Measurements from ENCODE around the gene CERS6. TPM values are rescaled to one million over a fixed set of nuclear protein-coding genes. Genes with fewer than 3 reads are reported as not detected.

CERS6 gene
- total and polyA plus RNA-seq, 11 donors: 22.1 to 78.0 (median 62.2) TPM

DNA sequence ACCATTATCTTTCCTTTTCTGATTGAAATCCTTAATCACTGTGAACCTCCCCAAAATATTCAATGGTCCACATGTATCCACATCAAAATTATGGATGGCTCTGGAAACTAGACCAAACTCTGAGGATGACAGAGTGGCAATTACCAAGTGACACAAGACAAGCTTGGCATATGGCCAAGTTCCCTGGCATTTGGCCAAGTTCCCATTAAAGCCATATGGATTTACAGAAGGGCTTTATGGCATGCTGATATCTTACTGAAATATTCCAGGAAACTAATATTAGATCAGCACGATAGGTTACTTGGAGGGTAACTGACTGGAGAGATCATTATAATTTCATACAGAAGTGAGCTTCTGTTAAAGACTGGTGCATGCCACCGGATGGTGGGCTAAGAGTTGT lies 21.9 kb upstream of the CERS6 start:
- no peaks in the 10 kb centered on the region for H3K9me3 ChIP-seq
- peaks cover 0 to 16% (median 0%) of the 10 kb centered on the region in 12 donors for H3K4me1 ChIP-seq
- intact Hi-C loops (cut with DNase I): loop anchor here in 1 of 10 donors (5.0 kb wide), 1 partner anchor 52 kb away; no protein-coding TSS in a partner anchor
- ATAC-seq (no peak), DNase-seq (peak in 2 of 5 donors; percentile 17 to 23)
- no peak overlapping the region for H3K27ac ChIP-seq
- H3K36me3 ChIP-seq: no peaks in the 10 kb centered on the region
- no peak overlapping the region for H3K4me3 ChIP-seq
- TF ChIP-seq, protein P1, sequence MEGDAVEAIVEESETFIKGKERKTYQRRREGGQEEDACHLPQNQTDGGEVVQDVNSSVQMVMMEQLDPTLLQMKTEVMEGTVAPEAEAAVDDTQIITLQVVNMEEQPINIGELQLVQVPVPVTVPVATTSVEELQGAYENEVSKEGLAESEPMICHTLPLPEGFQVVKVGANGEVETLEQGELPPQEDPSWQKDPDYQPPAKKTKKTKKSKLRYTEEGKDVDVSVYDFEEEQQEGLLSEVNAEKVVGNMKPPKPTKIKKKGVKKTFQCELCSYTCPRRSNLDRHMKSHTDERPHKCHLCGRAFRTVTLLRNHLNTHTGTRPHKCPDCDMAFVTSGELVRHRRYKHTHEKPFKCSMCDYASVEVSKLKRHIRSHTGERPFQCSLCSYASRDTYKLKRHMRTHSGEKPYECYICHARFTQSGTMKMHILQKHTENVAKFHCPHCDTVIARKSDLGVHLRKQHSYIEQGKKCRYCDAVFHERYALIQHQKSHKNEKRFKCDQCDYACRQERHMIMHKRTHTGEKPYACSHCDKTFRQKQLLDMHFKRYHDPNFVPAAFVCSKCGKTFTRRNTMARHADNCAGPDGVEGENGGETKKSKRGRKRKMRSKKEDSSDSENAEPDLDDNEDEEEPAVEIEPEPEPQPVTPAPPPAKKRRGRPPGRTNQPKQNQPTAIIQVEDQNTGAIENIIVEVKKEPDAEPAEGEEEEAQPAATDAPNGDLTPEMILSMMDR (IDR thresholded peaks at IDR 0.05): no peak
- no peak for TF ChIP-seq POLR2A (IDR thresholded peaks at IDR 0.05)
- WGBS, 4 donors: 38 to 51% (median 46%) methylated on average over 2 of the region's 2 CpGs
- H3K27me3 ChIP-seq: no peaks in the 10 kb centered on the region

DNA sequence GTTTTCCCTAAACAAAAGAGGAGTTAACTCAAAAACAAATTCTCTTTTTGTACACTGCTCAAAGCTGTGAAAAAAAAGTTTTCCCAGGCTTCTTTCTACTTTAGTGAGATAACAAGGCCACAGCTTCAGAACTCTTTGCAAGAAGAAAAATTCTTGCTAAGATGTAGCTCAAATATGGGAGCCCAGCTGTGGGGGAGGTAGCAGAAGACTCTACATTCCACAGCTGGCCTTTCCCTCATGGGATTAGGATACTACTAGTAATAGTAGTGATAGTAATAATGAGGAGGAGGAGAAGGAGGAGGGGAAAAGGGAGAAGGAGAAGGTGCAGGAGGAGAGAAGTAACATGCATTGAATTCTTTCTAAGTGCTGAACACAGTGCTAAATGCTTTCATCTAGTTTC lies 19.2 kb upstream of the CERS6 start:
- intact Hi-C loops (cut with DNase I): no loop called here
- no peak overlapping the region for H3K27ac ChIP-seq
- TF ChIP-seq, protein P1 (IDR thresholded peaks at IDR 0.05): no peak
- TF ChIP-seq POLR2A (IDR thresholded peaks at IDR 0.05): no peak
- ATAC-seq: peak in 1 of 4 donors; percentile 33
- peaks cover 0 to 22% (median 0%) of the 10 kb centered on the region in 12 donors for H3K4me1 ChIP-seq
- DNase-seq: peak in 1 of 5 donors; percentile 18
- no peak overlapping the region for H3K4me3 ChIP-seq
- no peaks in the 10 kb centered on the region for H3K9me3 ChIP-seq
- no peaks in the 10 kb centered on the region for H3K27me3 ChIP-seq
- H3K36me3 ChIP-seq: no peaks in the 10 kb centered on the region

DNA sequence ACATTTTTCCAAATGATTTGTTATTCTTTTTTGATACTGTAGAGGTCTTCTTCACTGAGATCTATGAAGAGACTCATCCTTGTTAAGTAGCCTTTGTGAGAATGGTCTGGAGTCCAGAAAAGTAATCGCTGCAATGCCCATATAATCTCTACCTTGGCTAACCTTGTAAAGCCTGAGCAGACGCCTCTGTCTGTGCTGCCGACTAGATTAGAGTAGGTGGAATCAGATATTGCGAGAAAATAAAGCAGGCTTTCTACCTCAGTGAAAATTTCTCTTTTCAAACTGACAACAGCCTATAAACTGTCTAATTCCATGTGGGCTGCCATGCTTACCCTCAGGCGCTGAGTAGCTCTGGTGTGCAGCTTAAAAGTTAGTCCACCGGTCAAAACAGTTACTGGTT lies 17.5 kb upstream of the CERS6 start:
- no peak for ATAC-seq
- Histone ChIP-seq H3K27ac (no peak overlapping the region), H3K36me3 (no peaks in the 10 kb centered on the region), H3K4me1 (peaks cover 0 to 22% (median 0%) of the 10 kb centered on the region in 12 donors), H3K9me3 (no peaks in the 10 kb centered on the region), H3K27me3 (no peaks in the 10 kb centered on the region), H3K4me3 (no peak overlapping the region)
- 73 to 83% (median 76%) methylated on average over 6 of the region's 6 CpGs for WGBS, 4 donors
- TF ChIP-seq POLR2A (IDR thresholded peaks at IDR 0.05): no peak
- TF ChIP-seq, protein P1 (IDR thresholded peaks at IDR 0.05): no peak
- intact Hi-C loops (cut with DNase I): no loop called here
- DNase-seq: no peak

DNA sequence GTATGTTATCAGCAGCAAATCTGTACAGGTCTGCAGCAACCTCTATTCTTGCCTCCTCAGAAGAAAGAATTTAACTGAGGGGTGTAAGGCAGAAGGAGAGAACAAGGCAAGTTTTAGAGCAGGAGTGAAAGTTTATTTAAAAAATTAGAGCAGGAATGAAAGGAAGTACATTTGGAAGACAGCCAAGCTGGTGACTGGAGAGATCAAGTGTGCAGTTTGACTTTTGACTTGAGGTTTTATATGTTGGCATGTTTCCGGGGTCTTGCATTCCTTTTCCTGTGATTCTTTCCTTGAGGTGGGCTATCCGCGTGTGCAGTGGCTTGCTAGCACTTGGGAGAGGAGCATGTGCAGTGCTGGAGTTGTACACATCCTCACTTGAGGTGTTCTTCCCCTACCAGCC lies 16.5 kb upstream of the CERS6 start:
- 41 to 55% (median 52%) methylated on average over 3 of the region's 3 CpGs for WGBS, 4 donors
- H3K9me3 ChIP-seq: peaks cover 0 to 2% (median 0%) of the 10 kb centered on the region in 12 donors
- no peaks in the 10 kb centered on the region for H3K36me3 ChIP-seq
- H3K27me3 ChIP-seq: no peaks in the 10 kb centered on the region
- DNase-seq (no peak), ATAC-seq (no peak)
- no peak for TF ChIP-seq POLR2A (IDR thresholded peaks at IDR 0.05)
- TF ChIP-seq, protein P1 (IDR thresholded peaks at IDR 0.05): no peak
- no peak overlapping the region for H3K27ac ChIP-seq
- peaks cover 0 to 16% (median 0%) of the 10 kb centered on the region in 12 donors for H3K4me1 ChIP-seq
- H3K4me3 ChIP-seq: no peak overlapping the region
- intact Hi-C loops (cut with DNase I): no loop called here
